ENCODE results near the gene RUNX2. TPM values are rescaled to one million over a fixed set of nuclear protein-coding genes. Genes with fewer than 3 reads are reported as not detected.

Gene RUNX2
- total and polyA plus RNA-seq, 2 of the 8 experiments (the other 6 are each of a cell fraction or from before 2014, with no cell fraction given) = 0.26 to 1.2 TPM

DNA sequence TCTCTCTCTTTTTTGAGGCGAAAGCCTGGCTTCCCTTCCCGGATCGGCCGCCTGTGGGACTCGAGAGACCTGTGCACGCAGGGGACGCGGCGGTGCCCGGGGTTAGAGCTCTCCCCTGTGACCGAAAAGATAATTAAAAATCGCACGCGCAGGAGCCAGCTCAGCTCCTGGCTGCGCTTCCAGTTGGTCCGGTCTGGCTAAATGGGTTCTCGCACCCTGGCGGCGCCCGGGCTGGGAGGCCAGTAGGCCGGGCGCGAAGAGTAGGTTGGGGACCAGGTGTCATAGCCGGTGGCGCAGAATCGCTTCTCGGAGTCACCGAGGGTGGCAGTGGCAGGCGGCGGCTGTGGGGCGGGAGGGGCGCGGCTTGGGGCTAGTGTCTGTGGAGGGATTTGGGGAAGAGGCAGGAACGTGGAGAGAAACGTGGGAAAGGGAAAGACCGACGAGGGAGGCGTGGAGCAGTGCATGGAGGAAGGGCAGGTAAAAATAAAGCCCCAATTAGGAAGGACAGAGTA lies 91.5 kb downstream of the RUNX2 start:
- Histone ChIP-seq H3K56ac (replicated peaks; ENCODE audit: insufficient read length, low read depth, low read length) (no peak overlapping the region), H3K9me3 (ENCODE audit: insufficient read depth in 2 of 2, low read depth in 1 of 2, low read length in 1 of 2) (no peaks in the 10 kb centered on the region), H3K27me3 (replicated peaks in 1 of 4; ENCODE audit: control insufficient read depth in 3 of 4, extremely low read depth in 1 of 4, insufficient read depth in 3 of 4, low read length in 3 of 4) (peaks cover 26 to 66% (median 56%) of the 10 kb centered on the region in 4 experiments), H2BK120ac (replicated peaks; ENCODE audit: low read depth, low read length) (no peak overlapping the region), H2BK5ac (ENCODE audit: low read depth, low read length) (no peak overlapping the region; the same call in 1 of the 2 replicates), H2BK20ac (ENCODE audit: low read length) (no peak overlapping the region), H3K79me1 (ENCODE audit: low read depth, low read length) (no peaks in the 10 kb centered on the region), H3K27ac (ENCODE audit: low read depth, low read length) (no peak overlapping the region), H3K14ac (ENCODE audit: insufficient read length) (no peak overlapping the region), H4K5ac (ENCODE audit: insufficient read length, low read depth, low read length) (no peak overlapping the region), H3K79me2 (ENCODE audit: control insufficient read depth in 1 of 2, insufficient read depth in 2 of 2, low read length in 2 of 2) (no peaks in the 10 kb centered on the region), H4K8ac (ENCODE audit: extremely low read depth, insufficient read depth, low read length) (peak overlapping the region; percentile 31), H3K4ac (replicated peaks; ENCODE audit: insufficient read length, low read depth, low read length) (peak overlapping the region; percentile 69), H4K20me1 (replicated peaks in 1 of 2; ENCODE audit: control insufficient read depth in 1 of 2, insufficient read depth in 2 of 2, low read length in 2 of 2) (peaks cover 0 to 2% of the 10 kb centered on the region in 2 experiments), H2BK15ac (ENCODE audit: low read length) (0 out of 2 replicates have a peak overlapping the region, but pooled peaks have one; percentile 66), H3K9ac (replicated peaks in 1 of 4; ENCODE audit: extremely low read depth in 1 of 4, low read depth in 3 of 4, low read length in 3 of 4) (no peak overlapping the region), H3K23ac (ENCODE audit: insufficient read length) (no peak overlapping the region), H3K18ac (ENCODE audit: extremely low read depth, low read length) (no peak overlapping the region), H3K4me2 (ENCODE audit: insufficient read depth in 1 of 2, low read depth in 2 of 2, low read length in 2 of 2) (peak overlapping the region; percentile 85 to 96), H2AFZ (ENCODE audit: low read length) (no peak overlapping the region), H2BK12ac (ENCODE audit: low read depth, low read length) (no peak overlapping the region; the same call in 1 of the 2 replicates), H3K4me1 (replicated peaks in 1 of 4; ENCODE audit: control insufficient read depth in 3 of 4, insufficient read depth in 4 of 4, low read length in 3 of 4) (peaks cover 0 to 13% (median 6%) of the 10 kb centered on the region in 4 experiments; a peak in 6 of 7 replicates), H3K4me3 (ENCODE audit: extremely low read depth in 1 of 4, insufficient read depth in 2 of 4, low read depth in 3 of 4, low read length in 4 of 4) (peak overlapping the region; percentile 15 to 82 (median 24); a peak in 5 of 8 replicates), H3K23me2 (ENCODE audit: low read depth, low read length) (peaks cover 22% of the 10 kb centered on the region), H2AK5ac (ENCODE audit: low read depth, low read length) (no peak overlapping the region), H4K91ac (replicated peaks; ENCODE audit: insufficient read length, low read length) (no peak overlapping the region), H3K36me3 (ENCODE audit: control insufficient read depth in 2 of 4, insufficient read depth in 4 of 4, low read length in 3 of 4) (no peaks in the 10 kb centered on the region)
- FAIRE-seq = no peak
- WGBS, 2 experiments (ENCODE audit: extremely low coverage in 1 of 2, insufficient coverage in 1 of 2, insufficient read length in 1 of 2, insufficient replicate concordance in 2 of 2, low coverage in 1 of 2, low lambda C conversion rate in 2 of 2, missing lambda C conversion rate in 1 of 2) = 5% methylated on average over 28 of the region's 38 CpGs; no CpG with 5 or more reads in 1 of the 2 experiments
- DNase-seq (ENCODE audit: low read depth in 1 of 2, low spot score in 2 of 2) = peak in 1 of 2 experiments; percentile 76
- CTCF ChIA-PET (ENCODE audit: partially characterized antibody) = interaction anchor here (0.6 to 2.5 kb wide), 9 partner anchors 44 to 945 kb away, joined by 3 to 8 read pairs (median 3); no protein-coding TSS in a partner anchor
- POLR2A ChIA-PET (ENCODE audit: partially characterized antibody) = interaction anchor here (0.7 to 1.4 kb wide), 2 partner anchors 42 to 68 kb away, joined by 3 to 5 read pairs; partner anchors contain the start of gene SUPT3H
- TF ChIP-seq ASH2L (IDR thresholded peaks at IDR 0.05; ENCODE audit: low read length) = peak; percentile 32
- peak; percentile 87 for TF ChIP-seq TBP (IDR thresholded peaks at IDR 0.05; ENCODE audit: low read depth, low read length)
- peak; percentile 18 for TF ChIP-seq KDM4A (IDR thresholded peaks at IDR 0.05; ENCODE audit: low read depth, low read length, severe bottlenecking)
- peak; percentile 65 to 76 for TF ChIP-seq RAD21 (IDR thresholded peaks at IDR 0.05 in 1 of 2, conservative IDR thresholded peaks at IDR 0.05 in 1 of 2; ENCODE audit: low read depth in 2 of 2, low read length in 2 of 2)
- TF ChIP-seq TCF12 (IDR thresholded peaks at IDR 0.05; ENCODE audit: low read depth, low read length) = no peak
- TF ChIP-seq, protein P1, sequence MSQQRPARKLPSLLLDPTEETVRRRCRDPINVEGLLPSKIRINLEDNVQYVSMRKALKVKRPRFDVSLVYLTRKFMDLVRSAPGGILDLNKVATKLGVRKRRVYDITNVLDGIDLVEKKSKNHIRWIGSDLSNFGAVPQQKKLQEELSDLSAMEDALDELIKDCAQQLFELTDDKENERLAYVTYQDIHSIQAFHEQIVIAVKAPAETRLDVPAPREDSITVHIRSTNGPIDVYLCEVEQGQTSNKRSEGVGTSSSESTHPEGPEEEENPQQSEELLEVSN (IDR thresholded peaks at IDR 0.05) = peak; percentile 28; the same call in 1 of the 2 replicates
- TF ChIP-seq, protein P2, sequence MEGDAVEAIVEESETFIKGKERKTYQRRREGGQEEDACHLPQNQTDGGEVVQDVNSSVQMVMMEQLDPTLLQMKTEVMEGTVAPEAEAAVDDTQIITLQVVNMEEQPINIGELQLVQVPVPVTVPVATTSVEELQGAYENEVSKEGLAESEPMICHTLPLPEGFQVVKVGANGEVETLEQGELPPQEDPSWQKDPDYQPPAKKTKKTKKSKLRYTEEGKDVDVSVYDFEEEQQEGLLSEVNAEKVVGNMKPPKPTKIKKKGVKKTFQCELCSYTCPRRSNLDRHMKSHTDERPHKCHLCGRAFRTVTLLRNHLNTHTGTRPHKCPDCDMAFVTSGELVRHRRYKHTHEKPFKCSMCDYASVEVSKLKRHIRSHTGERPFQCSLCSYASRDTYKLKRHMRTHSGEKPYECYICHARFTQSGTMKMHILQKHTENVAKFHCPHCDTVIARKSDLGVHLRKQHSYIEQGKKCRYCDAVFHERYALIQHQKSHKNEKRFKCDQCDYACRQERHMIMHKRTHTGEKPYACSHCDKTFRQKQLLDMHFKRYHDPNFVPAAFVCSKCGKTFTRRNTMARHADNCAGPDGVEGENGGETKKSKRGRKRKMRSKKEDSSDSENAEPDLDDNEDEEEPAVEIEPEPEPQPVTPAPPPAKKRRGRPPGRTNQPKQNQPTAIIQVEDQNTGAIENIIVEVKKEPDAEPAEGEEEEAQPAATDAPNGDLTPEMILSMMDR (IDR thresholded peaks at IDR 0.05; ENCODE audit: control extremely low read depth in 1 of 3, insufficient read depth in 1 of 3, low read depth in 1 of 3, low read length in 3 of 3) = peak in 2 of 3 experiments; percentile 34 to 64; a peak in 3 of 4 replicates
- peak; percentile 40 for TF ChIP-seq EZH2 (IDR thresholded peaks at IDR 0.05; ENCODE audit: low read depth, low read length, severe bottlenecking)

Data from H1 (cell line).